ENCODE measurements around the gene TGM5. TPM values are rescaled to one million over a fixed set of nuclear protein-coding genes. Genes with fewer than 3 reads are reported as not detected.

Gene TGM5
- total RNA-seq, 2 experiments from 2014 or later = not detected

DNA sequence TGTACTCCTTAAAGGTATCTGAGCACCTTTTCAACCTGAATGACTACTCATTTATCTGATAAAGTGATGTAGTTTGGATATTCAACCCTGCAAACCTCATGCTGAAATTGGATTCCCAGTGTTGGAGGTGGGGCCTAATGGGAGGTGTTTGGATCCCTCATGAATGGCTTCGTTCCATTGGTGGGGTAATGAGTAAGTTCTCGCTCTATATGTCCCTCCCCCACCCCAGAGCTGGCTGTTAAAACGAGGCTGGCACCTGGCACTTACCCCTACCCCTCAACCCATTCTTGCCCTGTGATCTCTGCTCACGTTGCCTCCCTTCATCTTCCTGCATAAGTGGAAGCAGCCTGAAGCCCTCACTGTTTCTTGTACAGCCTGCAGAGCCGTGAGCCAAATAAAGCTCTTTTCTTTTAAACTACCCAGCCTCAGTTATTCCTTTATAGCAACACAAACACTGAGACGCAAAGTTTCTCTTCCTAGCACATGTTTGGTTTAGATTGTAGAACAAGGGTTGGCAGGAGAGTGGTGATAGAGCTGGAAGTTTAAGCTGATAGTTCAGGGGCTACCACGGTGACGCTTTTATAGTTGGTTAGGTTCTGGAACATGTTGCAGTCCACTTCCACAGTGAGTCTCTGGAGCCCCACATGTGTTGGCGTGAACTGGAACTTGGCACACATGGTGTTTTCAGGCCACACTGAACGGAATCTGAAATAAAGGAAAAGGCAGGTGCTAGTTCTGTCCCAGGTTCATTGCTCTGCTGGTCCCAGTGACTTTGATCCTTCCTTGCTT, 69.8 kb downstream of the TGM5 start:
- Mint-ChIP-seq H3K27me3 (ENCODE audit: low read depth) (no peaks in the 10 kb centered on the region), H3K9me3 (peaks cover 3% of the 10 kb centered on the region), H3K27ac (no peak overlapping the region), H3K4me1 (ENCODE audit: low read depth) (no peaks in the 10 kb centered on the region), H3K4me3 (no peak overlapping the region), H3K36me3 (ENCODE audit: low read depth) (peaks cover 25% of the 10 kb centered on the region)
- intact Hi-C loops (cut with micrococcal nuclease) = no loop called here
- DNase-seq = no peak
- CTCF ChIA-PET = interaction anchor here (2.1 kb wide), 1 partner anchor 8 kb away, joined by 13 read pairs; no protein-coding TSS in a partner anchor

- intact Hi-C loops (cut with micrococcal nuclease) = no loop called here
- CTCF ChIA-PET = interaction anchor here (0.7 to 2.1 kb wide), 4 partner anchors 9 to 421 kb away, joined by 3 to 13 read pairs (median 5); no protein-coding TSS in a partner anchor
- Mint-ChIP-seq H3K4me1 (ENCODE audit: low read depth) (no peaks in the 10 kb centered on the region), H3K27ac (no peak overlapping the region), H3K4me3 (no peak overlapping the region), H3K27me3 (ENCODE audit: low read depth) (no peaks in the 10 kb centered on the region), H3K36me3 (ENCODE audit: low read depth) (peaks cover 30% of the 10 kb centered on the region), H3K9me3 (peaks cover 3% of the 10 kb centered on the region)
- DNase-seq = no peak
These were observed 71.9 kb downstream of the TGM5 start for GRCh38 chr15:43194795-43195194.

GRCh38 chr15:43193710-43194109, 73.0 kb downstream of the TGM5 start:
- DNase-seq = no peak
- peaks cover 3% of the 10 kb centered on the region for H3K9me3 Mint-ChIP-seq
- intact Hi-C loops (cut with micrococcal nuclease) = no loop called here
- no peak overlapping the region for H3K4me3 Mint-ChIP-seq
- CTCF ChIA-PET = interaction anchor here (0.7 to 1.6 kb wide), 3 partner anchors 11 to 277 kb away, joined by 3 to 7 read pairs (median 5); no protein-coding TSS in a partner anchor
- no peaks in the 10 kb centered on the region for H3K27me3 Mint-ChIP-seq (ENCODE audit: low read depth)
- H3K36me3 Mint-ChIP-seq (ENCODE audit: low read depth) = peaks cover 33% of the 10 kb centered on the region
- H3K4me1 Mint-ChIP-seq (ENCODE audit: low read depth) = no peaks in the 10 kb centered on the region
- H3K27ac Mint-ChIP-seq = no peak overlapping the region

DNA sequence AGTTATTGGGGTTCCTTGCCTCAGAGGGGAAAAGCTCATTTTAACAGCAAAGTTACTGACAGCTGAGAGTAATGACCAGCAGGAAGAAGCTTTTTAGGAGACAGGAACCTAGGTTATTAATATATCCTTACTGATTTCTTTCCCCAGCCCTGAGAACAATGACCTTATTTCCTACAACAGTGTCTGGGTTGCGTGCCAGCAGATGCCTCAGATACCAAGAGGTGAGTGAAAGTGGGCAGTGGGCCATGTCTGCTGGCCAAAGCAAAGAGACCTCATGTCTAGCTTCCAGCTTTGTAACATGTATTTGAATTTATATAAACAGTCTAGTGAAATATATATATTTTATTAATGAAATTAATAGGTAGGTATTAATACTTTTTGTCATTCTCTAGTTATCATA, 76.5 kb downstream of the TGM5 start:
- H3K9me3 Mint-ChIP-seq = no peaks in the 10 kb centered on the region
- DNase-seq = no peak
- peaks cover 14% of the 10 kb centered on the region for H3K36me3 Mint-ChIP-seq (ENCODE audit: low read depth)
- CTCF ChIA-PET = interaction anchor here (0.5 to 1.3 kb wide), 4 partner anchors 14 to 197 kb away, joined by 3 to 5 read pairs (median 4); no protein-coding TSS in a partner anchor
- no peak overlapping the region for H3K4me3 Mint-ChIP-seq
- no peaks in the 10 kb centered on the region for H3K27me3 Mint-ChIP-seq (ENCODE audit: low read depth)
- intact Hi-C loops (cut with micrococcal nuclease) = no loop called here
- H3K4me1 Mint-ChIP-seq (ENCODE audit: low read depth) = peaks cover 13% of the 10 kb centered on the region
- H3K27ac Mint-ChIP-seq = no peak overlapping the region

DNA sequence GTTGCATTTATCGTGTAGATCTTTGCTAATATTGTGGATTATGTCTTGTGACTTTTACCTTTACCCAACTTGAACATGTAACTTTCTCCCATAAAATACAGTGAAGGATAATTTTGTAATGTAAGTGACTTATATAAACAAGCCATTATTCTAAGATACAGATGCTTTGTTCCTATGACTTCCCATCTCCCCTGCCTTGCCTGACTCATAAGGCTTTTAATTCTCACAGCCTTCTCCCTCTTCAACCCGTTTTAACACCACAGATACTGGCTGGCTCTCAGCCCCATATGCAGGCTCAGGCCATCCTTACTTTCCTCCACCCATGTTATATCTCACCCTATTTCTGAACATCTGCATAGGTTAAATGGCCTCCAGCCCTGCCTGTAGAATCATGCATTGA, 77.4 kb downstream of the TGM5 start:
- H3K36me3 Mint-ChIP-seq (ENCODE audit: low read depth) = peaks cover 13% of the 10 kb centered on the region
- intact Hi-C loops (cut with micrococcal nuclease) = loop anchor here (5.0 to 10.0 kb wide), 2 partner anchors 67 to 914 kb away; partner anchors contain the start of genes GANC and TMEM87A
- CTCF ChIA-PET = interaction anchor here (0.6 to 1.3 kb wide), 3 partner anchors 15 to 450 kb away, joined by 3 to 4 read pairs (median 3); no protein-coding TSS in a partner anchor
- no peak overlapping the region for H3K27ac Mint-ChIP-seq
- H3K27me3 Mint-ChIP-seq (ENCODE audit: low read depth) = no peaks in the 10 kb centered on the region
- no peak overlapping the region for H3K4me3 Mint-ChIP-seq
- H3K9me3 Mint-ChIP-seq = no peaks in the 10 kb centered on the region
- no peak for DNase-seq
- H3K4me1 Mint-ChIP-seq (ENCODE audit: low read depth) = peaks cover 13% of the 10 kb centered on the region

DNA sequence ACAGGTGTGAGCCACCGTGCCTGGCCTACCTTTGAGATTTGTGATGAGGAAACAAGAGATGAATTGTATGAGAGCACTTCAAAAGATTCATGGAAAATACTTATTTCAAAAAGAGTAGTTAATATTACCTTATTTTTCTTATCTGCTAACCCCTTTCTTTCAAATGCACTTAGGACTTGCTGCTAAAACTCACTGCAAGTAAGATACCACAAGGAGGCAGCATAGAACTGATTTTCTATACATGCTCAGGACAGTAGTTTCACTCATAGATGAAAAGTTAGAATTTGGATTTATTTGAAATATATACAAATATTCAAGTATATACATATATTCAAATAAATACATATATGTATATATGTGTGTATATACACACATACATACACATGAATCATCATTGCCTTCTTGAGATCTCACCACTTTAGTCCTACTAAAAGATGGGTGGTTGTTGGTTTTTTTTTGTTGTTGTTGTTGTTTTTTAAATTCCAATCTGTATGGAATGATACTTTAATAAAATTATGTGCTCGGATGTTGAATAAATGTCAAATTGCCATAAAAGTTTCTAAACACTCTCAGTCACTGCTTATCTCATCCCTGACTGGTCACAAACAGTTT, 79.1 kb downstream of the TGM5 start:
- intact Hi-C loops (cut with micrococcal nuclease) = loop anchor here (1.0 to 10.0 kb wide), 4 partner anchors 17 to 913 kb away; partner anchors contain the start of genes GANC and TMEM87A
- Mint-ChIP-seq H3K4me3 (no peak overlapping the region), H3K9me3 (no peaks in the 10 kb centered on the region), H3K27ac (no peak overlapping the region), H3K4me1 (ENCODE audit: low read depth) (peaks cover 13% of the 10 kb centered on the region), H3K27me3 (ENCODE audit: low read depth) (no peaks in the 10 kb centered on the region), H3K36me3 (ENCODE audit: low read depth) (peaks cover 11% of the 10 kb centered on the region)
- CTCF ChIA-PET = interaction anchor here (1.3 to 2.6 kb wide), 2 partner anchors 98 kb away, joined by 4 to 9 read pairs; no protein-coding TSS in a partner anchor
- no peak for DNase-seq

DNA sequence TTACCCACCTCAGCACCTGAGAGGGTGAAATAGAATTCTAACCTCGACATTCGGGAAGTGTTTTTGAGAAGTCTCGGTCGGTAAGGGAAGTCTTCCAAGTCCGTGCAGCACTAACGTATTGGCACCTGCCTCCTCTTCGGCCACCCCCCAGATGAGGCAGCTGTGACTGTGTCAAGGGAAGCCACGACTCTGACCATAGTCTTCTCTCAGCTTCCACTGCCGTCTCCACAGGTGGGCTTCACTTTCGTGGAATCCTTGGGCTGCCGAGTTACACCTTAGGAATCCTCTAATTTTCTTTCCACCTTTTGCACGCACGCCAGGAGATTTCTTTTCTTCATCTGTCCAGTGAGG, 80.8 kb downstream of the TGM5 start:
- intact Hi-C loops (cut with micrococcal nuclease) = loop anchor here (5.0 to 10.0 kb wide), 2 partner anchors 64 to 911 kb away; partner anchors contain the start of genes GANC and TMEM87A
- Mint-ChIP-seq H3K27me3 (ENCODE audit: low read depth) (no peaks in the 10 kb centered on the region), H3K4me1 (ENCODE audit: low read depth) (peaks cover 15% of the 10 kb centered on the region), H3K36me3 (ENCODE audit: low read depth) (peaks cover 4% of the 10 kb centered on the region), H3K27ac (peak overlapping the region; percentile 91), H3K4me3 (peak overlapping the region; percentile 93), H3K9me3 (no peaks in the 10 kb centered on the region)
- no peak for DNase-seq
- CTCF ChIA-PET = interaction anchor here (0.6 to 2.6 kb wide), 4 partner anchors 9 to 100 kb away, joined by 3 to 9 read pairs (median 4); no protein-coding TSS in a partner anchor

- Mint-ChIP-seq H3K4me3 (peak within 1 kb of the TSS; percentile 93), H3K27me3 (ENCODE audit: low read depth) (no peaks in the 10 kb centered on the region), H3K36me3 (ENCODE audit: low read depth) (peaks cover 4% of the 10 kb centered on the region), H3K27ac (peak within 1 kb of the TSS; percentile 91), H3K4me1 (ENCODE audit: low read depth) (peaks cover 15% of the 10 kb centered on the region), H3K9me3 (no peaks in the 10 kb centered on the region)
- CTCF ChIA-PET = interaction anchor here (1.3 to 2.6 kb wide), 3 partner anchors 19 to 100 kb away, joined by 3 to 9 read pairs (median 7); no protein-coding TSS in a partner anchor
- intact Hi-C loops (cut with micrococcal nuclease) = loop anchor here (1.0 to 10.0 kb wide), 5 partner anchors 63 to 911 kb away; partner anchors contain the start of genes GANC, LCMT2 and TMEM87A
- DNase-seq = peak; percentile 94
These were observed 81.3 kb downstream of the TGM5 start, which contains the start of gene CCNDBP1 for GRCh38 chr15:43185157-43186002. Gene CCNDBP1 (plus strand): TSS chr15:43185403. CDS start chr15:43185499, 96 bp downstream.

- CTCF ChIA-PET = interaction anchor here (0.9 to 2.4 kb wide), 5 partner anchors 9 to 326 kb away, joined by 3 to 7 read pairs (median 3); no protein-coding TSS in a partner anchor
- Mint-ChIP-seq H3K4me1 (ENCODE audit: low read depth) (peaks cover 15% of the 10 kb centered on the region), H3K27me3 (ENCODE audit: low read depth) (no peaks in the 10 kb centered on the region), H3K4me3 (peak overlapping the region; percentile 93), H3K9me3 (no peaks in the 10 kb centered on the region), H3K27ac (peak overlapping the region; percentile 91), H3K36me3 (ENCODE audit: low read depth) (peaks cover 3% of the 10 kb centered on the region)
- intact Hi-C loops (cut with micrococcal nuclease) = loop anchor here (1.0 to 10.0 kb wide), 5 partner anchors 62 to 910 kb away; partner anchors contain the start of genes GANC, LCMT2 and TMEM87A
- no peak for DNase-seq
These were observed 82.2 kb downstream of the TGM5 start for GRCh38 chr15:43184407-43185124.

DNA sequence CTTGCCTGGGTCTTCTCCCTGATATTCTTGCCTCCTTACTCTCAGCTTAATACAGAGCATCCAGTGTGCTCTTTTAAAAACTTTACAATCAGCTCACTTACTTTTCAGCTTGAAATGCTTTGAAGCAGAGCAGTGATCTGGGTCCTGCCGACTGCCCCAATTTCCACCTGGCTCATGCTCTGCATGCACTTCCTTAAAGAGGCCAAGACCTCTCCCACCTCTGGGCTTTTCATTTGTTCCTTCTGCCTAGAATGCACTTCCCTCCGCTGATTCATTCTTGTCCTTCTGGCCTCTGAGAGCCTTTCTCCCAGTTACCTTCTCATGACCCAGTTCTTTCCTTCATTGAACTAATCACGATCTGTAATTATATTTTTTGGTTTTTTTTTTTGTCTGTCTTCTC, 83.5 kb downstream of the TGM5 start:
- Mint-ChIP-seq H3K9me3 (no peaks in the 10 kb centered on the region), H3K36me3 (ENCODE audit: low read depth) (peaks cover under 1% of the 10 kb centered on the region), H3K27me3 (ENCODE audit: low read depth) (no peaks in the 10 kb centered on the region), H3K27ac (no peak overlapping the region), H3K4me3 (no peak overlapping the region), H3K4me1 (ENCODE audit: low read depth) (peaks cover 15% of the 10 kb centered on the region)
- intact Hi-C loops (cut with micrococcal nuclease) = loop anchor here (10.0 kb wide), 1 partner anchor 908 kb away; the partner anchor contains the start of genes GANC and TMEM87A
- no peak for DNase-seq
- CTCF ChIA-PET = interaction anchor here (0.9 to 2.4 kb wide), 4 partner anchors 8 to 102 kb away, joined by 3 to 7 read pairs (median 4); no protein-coding TSS in a partner anchor
